Mucosa of stomach (tissue), 1 donor: ENCODE data around the gene TNFAIP3.
A peak's percentile ranks its signal among the peaks of the same experiment; 100 is the strongest.

Source experiments
- H3K27me3 ChIP-seq: one replicate; pipeline ENCODE4 v1.7.0; 2013; ENCODE audit warnings: mild to moderate bottlenecking, low read length; ENCODE audit not compliant: control insufficient read depth, insufficient read depth
- H3K36me3 ChIP-seq: one replicate; pipeline ENCODE4 v1.7.0; 2013; ENCODE audit warnings: low read length; ENCODE audit not compliant: control insufficient read depth, insufficient read depth
- H3K4me1 ChIP-seq: one replicate; pipeline ENCODE4 v1.7.0; 2013; ENCODE audit warnings: mild to moderate bottlenecking, low read length; ENCODE audit not compliant: control insufficient read depth, insufficient read depth
- H3K4me3 ChIP-seq: one replicate; pipeline ENCODE4 v1.7.0; 2013; ENCODE audit warnings: low read length
- H3K9ac ChIP-seq: one replicate; pipeline ENCODE4 v1.7.0; 2013; ENCODE audit warnings: mild to moderate bottlenecking, low read length, moderate library complexity
- H3K9me3 ChIP-seq: one replicate; pipeline ENCODE4 v1.7.0; 2013; ENCODE audit warnings: mild to moderate bottlenecking, low read length, moderate library complexity; ENCODE audit not compliant: control insufficient read depth
- donor health status: Pancreatic carcinoma.

Gene TNFAIP3

DNA sequence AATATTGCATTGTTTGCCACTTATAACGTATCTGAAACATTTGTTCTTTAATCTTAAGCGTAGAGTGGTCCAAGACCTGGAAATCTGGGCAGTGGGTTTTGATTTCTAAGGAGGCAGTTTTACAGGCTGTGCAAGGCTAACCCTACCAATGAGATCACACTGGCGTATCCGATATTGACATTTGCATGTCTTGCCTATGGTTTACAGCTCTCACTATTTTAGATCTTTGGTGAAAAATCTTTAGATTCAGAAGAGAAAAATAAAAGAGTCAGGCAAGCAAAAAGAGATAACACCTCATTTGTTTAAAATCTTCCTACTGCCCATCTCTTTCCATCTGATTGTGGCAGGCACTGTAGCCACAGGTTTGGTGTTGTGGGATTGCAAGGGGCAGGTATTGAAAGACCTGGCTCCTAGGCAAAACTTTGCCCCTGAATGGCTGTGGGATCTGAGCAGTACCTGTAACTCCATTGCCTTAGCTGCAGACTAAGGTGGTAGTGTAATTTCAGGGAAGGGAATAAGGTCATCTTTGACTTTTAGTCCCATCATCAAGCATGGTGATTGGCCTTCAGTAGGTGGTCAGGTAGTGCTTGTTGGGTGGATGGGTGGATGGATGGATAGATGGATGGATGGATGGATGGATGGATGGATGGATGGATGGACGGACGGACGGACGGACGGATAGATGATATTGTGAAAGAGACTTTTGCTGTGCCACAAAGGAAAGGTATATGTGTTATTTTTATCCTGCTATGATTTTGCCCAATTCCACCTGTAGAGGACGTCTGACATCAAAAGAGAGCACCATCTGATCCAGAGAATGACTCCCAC, 1.9 kb downstream of the TNFAIP3 start:
- Histone ChIP-seq H3K9ac (peak overlapping the region; percentile 74), H3K4me3 (no peak overlapping the region), H3K9me3 (no peaks in the 10 kb centered on the region), H3K4me1 (peaks cover 34% of the 10 kb centered on the region), H3K27me3 (no peaks in the 10 kb centered on the region), H3K36me3 (no peaks in the 10 kb centered on the region)

DNA sequence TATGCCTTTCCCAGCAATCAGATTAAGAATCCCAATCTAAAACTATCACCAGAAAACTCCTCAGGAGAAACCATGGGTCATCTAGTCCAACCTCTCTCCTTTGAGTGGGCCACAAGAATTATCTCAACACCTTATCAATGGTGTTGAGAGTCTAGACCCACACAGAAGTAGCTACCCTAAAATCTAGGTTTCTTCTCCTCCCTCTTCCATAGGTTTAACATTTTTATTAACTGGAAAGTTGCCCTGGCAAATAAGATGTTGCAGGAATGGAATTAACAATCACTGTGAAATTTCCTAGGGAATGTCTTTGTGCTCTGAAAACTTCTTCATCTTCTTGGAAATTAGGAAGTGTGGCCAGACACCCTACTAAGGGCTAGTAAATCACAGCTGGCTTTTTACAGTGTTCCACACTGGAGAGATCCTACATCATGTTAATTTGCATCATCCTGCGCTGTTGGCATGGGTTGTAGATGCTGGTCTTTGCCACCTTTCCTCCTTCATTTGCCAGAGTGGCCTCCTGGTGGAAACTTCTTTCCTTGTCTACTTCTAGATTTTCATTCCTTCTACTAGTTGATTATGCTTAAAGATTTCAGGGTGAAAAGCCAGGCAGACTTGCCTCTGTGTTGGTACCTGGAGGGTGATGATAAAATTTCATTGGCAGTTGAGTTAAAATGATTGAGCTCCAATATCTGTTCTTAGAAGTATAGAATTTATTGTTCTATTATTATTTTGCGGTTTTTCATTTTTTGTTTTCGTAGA, 2.7 kb downstream of the TNFAIP3 start:
- Histone ChIP-seq H3K4me1 (peaks cover 42% of the 10 kb centered on the region), H3K9me3 (no peaks in the 10 kb centered on the region), H3K4me3 (no peak overlapping the region), H3K36me3 (no peaks in the 10 kb centered on the region), H3K27me3 (no peaks in the 10 kb centered on the region), H3K9ac (no peak overlapping the region)

DNA sequence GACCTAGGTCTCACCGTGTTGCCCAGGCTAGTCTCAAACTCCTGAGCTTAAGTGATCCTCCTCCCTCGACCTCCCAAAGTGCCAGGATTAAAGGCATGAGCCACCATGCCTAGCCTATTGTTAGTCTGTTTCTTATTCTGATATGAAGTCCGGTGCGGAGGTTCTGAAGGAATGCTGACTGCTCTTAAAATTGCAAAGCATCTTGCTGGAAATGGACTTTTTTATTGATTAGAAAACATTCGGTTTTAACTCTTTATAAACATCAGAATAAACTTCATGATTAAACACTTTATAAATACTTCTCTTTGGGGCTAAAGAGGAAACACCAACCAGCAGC, 3.2 kb downstream of the TNFAIP3 start:
- Histone ChIP-seq H3K9ac (peak overlapping the region; percentile 42), H3K9me3 (no peaks in the 10 kb centered on the region), H3K4me3 (no peak overlapping the region), H3K36me3 (no peaks in the 10 kb centered on the region), H3K4me1 (peaks cover 48% of the 10 kb centered on the region), H3K27me3 (no peaks in the 10 kb centered on the region)

DNA sequence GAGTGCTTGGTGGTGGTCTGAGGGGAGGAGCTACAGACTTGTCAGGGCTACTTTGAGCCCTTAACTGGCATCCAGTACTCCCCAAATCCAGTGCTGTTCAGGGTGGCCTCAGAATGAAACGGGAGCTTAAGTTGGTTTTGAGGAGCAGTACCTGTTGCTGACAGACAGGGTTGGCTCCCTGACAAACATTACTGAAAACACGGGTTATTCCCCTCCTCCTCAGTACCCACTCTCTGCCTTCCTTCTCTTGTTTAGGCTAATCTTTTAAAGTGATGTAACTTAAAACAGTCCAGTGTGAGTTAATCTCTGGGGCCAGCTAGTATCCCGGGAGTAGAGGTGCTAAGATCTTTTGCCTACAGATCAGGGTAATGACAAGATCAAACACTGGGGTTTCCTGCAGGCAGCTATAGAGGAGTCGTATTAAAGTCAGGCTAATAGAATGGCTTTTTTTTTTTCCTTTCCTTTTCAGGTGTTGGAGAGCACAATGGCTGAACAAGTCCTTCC, 3.7 kb downstream of the TNFAIP3 start:
- peaks cover 53% of the 10 kb centered on the region for H3K4me1 ChIP-seq
- no peaks in the 10 kb centered on the region for H3K36me3 ChIP-seq
- no peaks in the 10 kb centered on the region for H3K9me3 ChIP-seq
- no peaks in the 10 kb centered on the region for H3K27me3 ChIP-seq
- H3K9ac ChIP-seq = peak overlapping the region; percentile 42
- H3K4me3 ChIP-seq = no peak overlapping the region

DNA sequence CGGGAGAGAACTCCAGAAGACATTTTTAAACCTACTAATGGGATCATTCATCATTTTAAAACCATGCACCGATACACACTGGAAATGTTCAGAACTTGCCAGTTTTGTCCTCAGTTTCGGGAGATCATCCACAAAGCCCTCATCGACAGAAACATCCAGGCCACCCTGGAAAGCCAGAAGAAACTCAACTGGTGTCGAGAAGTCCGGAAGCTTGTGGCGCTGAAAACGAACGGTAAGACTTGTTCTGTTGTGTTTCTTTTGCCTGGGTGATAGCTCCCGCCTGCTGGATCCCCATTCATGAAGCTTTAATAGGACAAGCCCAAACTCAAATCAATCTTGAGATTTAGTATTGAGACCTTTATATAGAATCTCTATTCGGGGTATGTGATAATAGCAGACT, 4.2 kb downstream of the TNFAIP3 start:
- Histone ChIP-seq H3K4me3 (no peak overlapping the region), H3K4me1 (peaks cover 50% of the 10 kb centered on the region)

DNA sequence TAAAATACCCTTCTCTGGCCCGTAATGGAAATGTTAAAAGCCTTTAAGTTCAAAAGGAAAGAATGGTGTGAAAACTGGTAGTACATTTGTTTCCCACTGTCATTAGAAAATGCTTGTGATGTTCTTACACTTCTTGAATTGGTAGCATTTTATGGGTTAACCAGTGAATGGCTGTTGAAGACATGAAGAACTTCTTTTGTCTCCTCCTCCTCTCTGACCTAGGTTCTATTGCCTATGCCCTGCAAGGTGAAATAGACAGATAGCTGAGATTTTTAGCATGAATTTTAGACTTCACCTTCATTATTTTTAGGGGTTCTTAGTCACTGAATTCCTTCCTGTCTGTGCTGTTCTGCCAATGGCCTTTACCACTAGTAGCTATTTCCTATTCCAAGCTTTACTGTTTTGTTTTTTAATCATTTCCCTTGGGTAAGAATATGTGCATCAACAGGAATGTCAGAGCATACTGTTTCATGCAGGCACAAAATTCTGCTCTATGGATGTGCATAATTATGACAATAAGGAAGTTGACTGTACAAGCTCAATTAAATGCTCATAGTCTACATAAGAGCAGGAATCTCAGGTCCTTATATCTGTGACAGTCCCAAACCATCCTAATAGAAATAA, 4.9 kb downstream of the TNFAIP3 start:
- peaks cover 46% of the 10 kb centered on the region for H3K4me1 ChIP-seq
- no peak overlapping the region for H3K4me3 ChIP-seq
- H3K36me3 ChIP-seq = no peaks in the 10 kb centered on the region
- H3K27me3 ChIP-seq = no peaks in the 10 kb centered on the region
- no peak overlapping the region for H3K9ac ChIP-seq
- no peaks in the 10 kb centered on the region for H3K9me3 ChIP-seq

More for the DNA sequence above, 4.2 kb downstream of the TNFAIP3 start:
- Histone ChIP-seq H3K27me3 (no peaks in the 10 kb centered on the region), H3K9me3 (no peaks in the 10 kb centered on the region), H3K36me3 (no peaks in the 10 kb centered on the region), H3K9ac (peak overlapping the region; percentile 37)

DNA sequence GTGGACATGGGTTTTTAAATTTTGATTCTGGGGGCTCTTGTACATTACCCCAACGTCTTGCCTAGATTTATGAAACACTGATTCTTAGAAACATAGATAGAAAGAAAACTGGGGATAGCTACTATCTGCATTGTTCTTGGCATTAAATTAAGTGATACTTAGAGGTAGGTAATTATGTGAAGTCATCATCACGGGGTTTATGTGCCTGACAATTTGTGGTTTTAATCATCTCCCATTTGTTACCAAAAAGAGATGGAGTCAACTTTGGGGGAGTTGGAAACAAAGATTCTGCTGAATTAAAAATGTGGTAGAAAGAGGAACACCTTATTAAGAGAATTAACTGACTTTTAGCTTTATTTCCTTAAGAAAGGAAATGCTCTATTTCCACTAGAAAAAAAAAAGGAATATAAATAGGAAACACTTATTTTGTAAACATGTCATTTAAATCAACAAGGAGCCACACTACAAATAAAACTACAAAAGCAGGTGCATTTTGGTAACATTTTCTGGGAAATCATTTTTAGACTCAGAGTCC, 5.6 kb downstream of the TNFAIP3 start:
- Histone ChIP-seq H3K9ac (no peak overlapping the region), H3K9me3 (no peaks in the 10 kb centered on the region), H3K4me3 (no peak overlapping the region), H3K36me3 (peaks cover 3% of the 10 kb centered on the region), H3K27me3 (no peaks in the 10 kb centered on the region), H3K4me1 (peaks cover 46% of the 10 kb centered on the region)

DNA sequence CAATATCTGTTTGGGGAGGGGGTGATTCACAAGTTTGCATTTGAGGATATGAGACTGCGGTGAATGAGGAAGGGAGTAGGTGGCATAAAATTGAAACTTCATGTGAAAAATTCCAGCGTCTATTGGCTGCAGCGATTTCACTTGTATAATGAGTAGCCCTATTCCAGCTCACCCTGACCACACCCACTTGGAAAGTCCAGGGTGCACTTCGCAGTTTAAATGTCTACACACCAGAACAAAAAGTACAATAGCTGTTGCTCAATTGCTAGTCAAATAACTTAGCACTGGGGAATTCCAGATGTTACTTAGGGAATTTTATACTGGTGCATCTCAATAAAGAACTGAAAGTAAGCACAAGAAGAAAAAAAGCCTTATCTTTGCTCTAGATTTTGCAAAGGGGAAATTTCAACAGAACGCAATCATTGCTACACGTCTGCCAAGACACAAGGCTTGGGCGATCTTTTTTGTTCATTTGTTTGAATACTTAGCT, 6.3 kb downstream of the TNFAIP3 start:
- H3K9ac ChIP-seq = peak overlapping the region; percentile 25
- peaks cover 3% of the 10 kb centered on the region for H3K36me3 ChIP-seq
- H3K4me1 ChIP-seq = peaks cover 46% of the 10 kb centered on the region
- H3K9me3 ChIP-seq = no peaks in the 10 kb centered on the region
- no peaks in the 10 kb centered on the region for H3K27me3 ChIP-seq
- H3K4me3 ChIP-seq = no peak overlapping the region

DNA sequence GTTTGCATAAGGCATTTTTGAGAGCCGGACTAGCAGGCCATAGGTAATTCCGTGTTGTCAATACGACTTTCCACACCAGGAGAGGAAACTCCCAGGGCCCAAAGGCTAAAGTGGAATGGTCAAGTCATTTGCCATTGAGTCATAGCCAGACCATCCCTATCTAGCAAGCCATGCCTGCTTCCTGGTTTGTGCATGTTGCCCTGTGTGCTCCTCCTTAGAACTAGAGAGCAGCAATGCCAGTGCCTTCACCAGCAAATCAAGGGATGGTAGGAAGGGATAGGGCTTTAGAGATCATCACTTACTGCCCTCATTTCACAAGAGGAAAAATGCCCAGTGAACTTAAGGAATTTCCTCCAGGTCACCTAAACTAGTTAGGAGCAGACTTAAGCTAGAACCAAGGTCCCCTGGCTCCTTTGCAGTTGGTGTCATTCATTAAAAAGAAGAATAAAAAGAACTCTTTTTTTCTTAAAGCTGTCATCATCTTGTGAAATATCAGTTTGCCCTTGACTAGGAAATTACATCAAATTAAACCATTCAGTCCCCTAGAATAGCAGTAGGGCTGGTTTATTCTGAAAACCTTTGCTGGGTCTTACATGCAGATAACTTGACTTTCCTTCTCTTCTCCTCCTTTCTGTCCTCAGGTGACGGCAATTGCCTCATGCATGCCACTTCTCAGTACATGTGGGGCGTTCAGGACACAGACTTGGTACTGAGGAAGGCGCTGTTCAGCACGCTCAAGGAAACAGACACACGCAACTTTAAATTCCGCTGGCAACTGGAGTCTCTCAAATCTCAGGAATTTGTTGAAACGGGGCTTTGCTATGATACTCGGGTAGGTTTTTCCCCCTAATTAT, 7.4 kb downstream of the TNFAIP3 start:
- peaks cover 41% of the 10 kb centered on the region for H3K4me1 ChIP-seq
- no peaks in the 10 kb centered on the region for H3K9me3 ChIP-seq
- H3K36me3 ChIP-seq = peaks cover 3% of the 10 kb centered on the region
- H3K9ac ChIP-seq = no peak overlapping the region
- H3K4me3 ChIP-seq = no peak overlapping the region
- H3K27me3 ChIP-seq = no peaks in the 10 kb centered on the region

DNA sequence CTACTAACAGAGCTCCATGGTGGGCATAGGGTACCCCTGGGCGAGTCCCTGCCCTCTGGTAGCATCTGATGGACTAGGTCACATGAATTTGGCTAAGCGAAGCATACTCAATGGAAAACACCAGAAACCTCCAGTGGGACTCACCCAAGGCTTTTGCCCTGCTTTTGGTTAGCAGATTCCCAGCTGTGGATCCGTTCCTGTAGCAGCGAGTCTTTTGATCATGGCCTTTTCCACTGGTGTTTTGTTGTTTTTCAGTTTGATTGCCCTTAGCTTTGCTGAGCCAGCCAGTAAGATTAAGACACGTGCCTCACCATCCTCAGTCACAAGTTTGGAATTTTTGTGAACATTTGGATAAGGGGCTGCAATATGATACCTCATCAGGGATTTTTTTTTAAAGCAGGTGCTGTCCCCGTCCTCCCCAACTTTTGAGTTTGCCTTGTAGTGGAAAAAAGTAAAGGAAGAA, 8.0 kb downstream of the TNFAIP3 start:
- Histone ChIP-seq H3K27me3 (no peaks in the 10 kb centered on the region), H3K9ac (no peak overlapping the region), H3K4me1 (peaks cover 34% of the 10 kb centered on the region), H3K4me3 (no peak overlapping the region), H3K9me3 (no peaks in the 10 kb centered on the region), H3K36me3 (peaks cover 3% of the 10 kb centered on the region)

DNA sequence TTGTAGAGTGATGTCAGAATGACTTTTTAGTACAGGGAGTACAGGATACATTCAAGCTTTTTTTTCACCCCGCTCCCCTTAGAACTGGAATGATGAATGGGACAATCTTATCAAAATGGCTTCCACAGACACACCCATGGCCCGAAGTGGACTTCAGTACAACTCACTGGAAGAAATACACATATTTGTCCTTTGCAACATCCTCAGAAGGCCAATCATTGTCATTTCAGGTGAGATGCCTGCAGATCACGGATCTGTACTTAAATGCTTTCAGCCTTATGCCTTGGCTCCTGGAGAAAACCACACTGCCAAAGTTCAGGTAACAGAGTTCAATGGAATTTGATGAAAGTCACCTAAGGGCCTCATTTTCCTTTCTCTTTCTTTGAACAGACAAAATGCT, 8.5 kb downstream of the TNFAIP3 start:
- Histone ChIP-seq H3K9me3 (no peaks in the 10 kb centered on the region), H3K27me3 (no peaks in the 10 kb centered on the region), H3K36me3 (peaks cover 3% of the 10 kb centered on the region), H3K4me3 (no peak overlapping the region), H3K9ac (no peak overlapping the region), H3K4me1 (peaks cover 33% of the 10 kb centered on the region)
